Immature natural killer cell (primary cell): ENCODE data around the gene STUM. TPM values are rescaled to one million over a fixed set of nuclear protein-coding genes. Genes with fewer than 3 reads are reported as not detected.
"Not testable (repeated sequence)": the region's sequence is repeated elsewhere in the genome, so short reads cannot be mapped to it uniquely, and the experiment has no call there.

Experiments
- DNase-seq, 3 donors: peaks; one replicate each; pipeline ENCODE4 v3.0.0; 2022; ENCODE audit warnings: mixed read lengths in 1 of 3
- H3K27ac Mint-ChIP-seq, 6 donors: one replicate each; pipeline ENCODE4 v1.8.0; 2020; ENCODE audit warnings: mixed read lengths in 6 of 6, mild to moderate bottlenecking in 5 of 6, inconsistent platforms in 4 of 6, moderate library complexity in 3 of 6
- H3K27me3 Mint-ChIP-seq, 3 donors: one replicate each; pipeline ENCODE4 v1.8.0; 2020 to 2021; ENCODE audit warnings: low read depth in 3 of 3, mild to moderate bottlenecking in 3 of 3, mixed read lengths in 3 of 3, moderate library complexity in 3 of 3, inconsistent platforms in 1 of 3
- H3K36me3 Mint-ChIP-seq, 3 donors: one replicate each; pipeline ENCODE4 v1.8.0; 2020; ENCODE audit warnings: mixed read lengths in 3 of 3, inconsistent platforms in 2 of 3, mild to moderate bottlenecking in 2 of 3
- H3K4me1 Mint-ChIP-seq, 2 donors: one replicate each; pipeline ENCODE4 v1.8.0; 2020; ENCODE audit warnings: inconsistent platforms in 2 of 2, mild to moderate bottlenecking in 2 of 2, mixed read lengths in 2 of 2, moderate library complexity in 1 of 2
- H3K4me3 Mint-ChIP-seq, 5 donors: one replicate each; pipeline ENCODE4 v1.8.0; 2020; ENCODE audit warnings: mild to moderate bottlenecking in 5 of 5, mixed read lengths in 5 of 5, inconsistent platforms in 3 of 5, moderate library complexity in 3 of 5
- H3K9me3 Mint-ChIP-seq, 6 donors: one replicate each; pipeline ENCODE4 v1.8.0; 2020; ENCODE audit warnings: mild to moderate bottlenecking in 6 of 6, mixed read lengths in 6 of 6, inconsistent platforms in 4 of 6, moderate library complexity in 3 of 6
- polyA plus RNA-seq, 3 donors: library from polyadenylated mRNA; unstranded; fragments of 300-500 nt; fragmentation: Illumina TruSeq; gene quantifications; one replicate each; pipeline ENCODE4 v1.2.3, GENCODE V29; 2021

The STUM gene
- polyA plus RNA-seq, 3 donors from 2014 or later: not detected

- H3K9me3 Mint-ChIP-seq, H3K4me1 Mint-ChIP-seq, H3K27me3 Mint-ChIP-seq, DNase-seq, H3K27ac Mint-ChIP-seq, H3K4me3 Mint-ChIP-seq, H3K36me3 Mint-ChIP-seq: not testable (repeated sequence)
Measured at GRCh38 chr1:226611980-226612379, 63.4 kb downstream of the STUM start.

DNA sequence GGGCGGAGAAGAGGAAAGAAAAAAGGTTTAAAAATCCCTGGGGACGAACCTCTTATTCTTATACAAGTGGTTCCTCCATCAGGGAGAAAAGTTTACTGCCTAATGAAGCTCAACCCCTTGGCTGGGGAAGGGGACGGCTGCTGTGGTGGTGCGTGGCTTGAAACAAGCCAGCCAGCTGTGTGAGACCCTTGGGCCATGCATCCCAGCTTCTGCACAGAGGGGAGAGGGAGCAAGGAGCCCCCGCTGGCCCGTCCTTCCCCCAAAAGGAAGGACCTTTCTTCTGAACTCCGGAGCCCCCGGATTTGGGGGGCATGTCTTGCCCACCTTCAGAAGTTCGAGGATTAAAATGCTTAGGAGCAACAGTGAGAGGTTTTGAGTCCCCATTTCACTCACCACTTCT, 67.3 kb downstream of the STUM start:
- Mint-ChIP-seq H3K27me3 (peaks cover 0 to 7% (median 2%) of the 10 kb centered on the region in 3 donors), H3K4me3 (no peak overlapping the region), H3K9me3 (peaks cover 0 to 2% (median 0%) of the 10 kb centered on the region in 6 donors), H3K36me3 (peaks cover 0 to 3% (median 0%) of the 10 kb centered on the region in 3 donors), H3K27ac (no peak overlapping the region), H3K4me1 (no peaks in the 10 kb centered on the region)
- DNase-seq: no peak

GRCh38 chr1:226616636-226617035, 68.1 kb downstream of the STUM start:
- H3K4me3 Mint-ChIP-seq: no peak overlapping the region
- peaks cover 0 to 7% (median 2%) of the 10 kb centered on the region in 3 donors for H3K27me3 Mint-ChIP-seq
- no peak for DNase-seq
- H3K4me1 Mint-ChIP-seq: no peaks in the 10 kb centered on the region
- H3K27ac Mint-ChIP-seq: peak overlapping the region in 1 of 6 donors; percentile 40
- peaks cover 0 to 2% (median 0%) of the 10 kb centered on the region in 6 donors for H3K9me3 Mint-ChIP-seq
- peaks cover 0 to 3% (median 0%) of the 10 kb centered on the region in 3 donors for H3K36me3 Mint-ChIP-seq

GRCh38 chr1:226617109-226617508, 68.5 kb downstream of the STUM start:
- DNase-seq: no peak
- Mint-ChIP-seq H3K36me3 (peaks cover 0 to 3% (median 0%) of the 10 kb centered on the region in 3 donors), H3K27ac (peak overlapping the region in 1 of 6 donors; percentile 40), H3K27me3 (peaks cover 0 to 7% (median 2%) of the 10 kb centered on the region in 3 donors), H3K9me3 (peaks cover 0 to under 1% (median 0%) of the 10 kb centered on the region in 6 donors), H3K4me3 (no peak overlapping the region), H3K4me1 (no peaks in the 10 kb centered on the region)

- H3K4me3 Mint-ChIP-seq, H3K27ac Mint-ChIP-seq, H3K9me3 Mint-ChIP-seq, H3K36me3 Mint-ChIP-seq, H3K4me1 Mint-ChIP-seq, DNase-seq, H3K27me3 Mint-ChIP-seq: not testable (repeated sequence)
Measured at GRCh38 chr1:226617719-226618118, 69.2 kb downstream of the STUM start.

- H3K9me3 Mint-ChIP-seq: no peaks in the 10 kb centered on the region
- H3K27ac Mint-ChIP-seq: no peak overlapping the region
- H3K4me1 Mint-ChIP-seq: no peaks in the 10 kb centered on the region
- DNase-seq: no peak
- no peak overlapping the region for H3K4me3 Mint-ChIP-seq
- H3K27me3 Mint-ChIP-seq: peaks cover 2 to 7% (median 2%) of the 10 kb centered on the region in 3 donors
- H3K36me3 Mint-ChIP-seq: peaks cover 0 to 3% (median 0%) of the 10 kb centered on the region in 3 donors
Measured at GRCh38 chr1:226618380-226618779, 69.8 kb downstream of the STUM start.

- Mint-ChIP-seq H3K4me1 (no peaks in the 10 kb centered on the region), H3K9me3 (no peaks in the 10 kb centered on the region), H3K36me3 (peaks cover 0 to 3% (median 0%) of the 10 kb centered on the region in 3 donors), H3K4me3 (no peak overlapping the region), H3K27ac (no peak overlapping the region), H3K27me3 (peaks cover 2 to 7% (median 2%) of the 10 kb centered on the region in 3 donors)
- DNase-seq: no peak
Measured at GRCh38 chr1:226619031-226619430, 70.5 kb downstream of the STUM start.

DNA sequence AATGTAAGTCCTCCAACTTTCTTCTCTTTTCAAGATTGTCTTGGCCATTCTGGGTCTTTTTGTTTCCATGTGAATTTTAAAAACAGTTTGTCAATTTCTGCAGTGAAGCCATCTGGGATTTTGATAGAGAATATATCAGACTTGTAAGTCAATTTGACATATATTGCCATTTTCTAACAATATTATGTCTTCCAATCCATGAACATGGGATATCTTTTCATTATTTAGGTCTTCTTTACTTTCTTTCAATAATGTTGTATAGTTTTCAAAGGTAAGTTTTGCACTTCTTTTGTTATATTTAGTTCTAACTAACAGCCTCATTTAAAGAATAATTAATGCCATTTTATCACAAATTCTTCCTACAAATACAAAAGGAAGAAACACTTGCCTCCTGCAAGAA, 73.4 kb downstream of the STUM start:
- H3K27me3 Mint-ChIP-seq: peaks cover 0 to 18% (median 10%) of the 10 kb centered on the region in 3 donors
- H3K27ac Mint-ChIP-seq: no peak overlapping the region
- peaks cover 0 to 3% (median 0%) of the 10 kb centered on the region in 3 donors for H3K36me3 Mint-ChIP-seq
- H3K9me3 Mint-ChIP-seq: no peaks in the 10 kb centered on the region
- H3K4me1 Mint-ChIP-seq: peaks cover 11 to 12% of the 10 kb centered on the region in 2 donors
- DNase-seq: no peak
- H3K4me3 Mint-ChIP-seq: no peak overlapping the region

- H3K27me3 Mint-ChIP-seq: peaks cover 0 to 15% (median 13%) of the 10 kb centered on the region in 3 donors
- DNase-seq: no peak
- H3K4me3 Mint-ChIP-seq: no peak overlapping the region
- H3K27ac Mint-ChIP-seq: no peak overlapping the region
- no peaks in the 10 kb centered on the region for H3K9me3 Mint-ChIP-seq
- peaks cover 12% of the 10 kb centered on the region in 2 donors for H3K4me1 Mint-ChIP-seq
- H3K36me3 Mint-ChIP-seq: no peaks in the 10 kb centered on the region
Measured at GRCh38 chr1:226624526-226624925, 76.0 kb downstream of the STUM start.

DNA sequence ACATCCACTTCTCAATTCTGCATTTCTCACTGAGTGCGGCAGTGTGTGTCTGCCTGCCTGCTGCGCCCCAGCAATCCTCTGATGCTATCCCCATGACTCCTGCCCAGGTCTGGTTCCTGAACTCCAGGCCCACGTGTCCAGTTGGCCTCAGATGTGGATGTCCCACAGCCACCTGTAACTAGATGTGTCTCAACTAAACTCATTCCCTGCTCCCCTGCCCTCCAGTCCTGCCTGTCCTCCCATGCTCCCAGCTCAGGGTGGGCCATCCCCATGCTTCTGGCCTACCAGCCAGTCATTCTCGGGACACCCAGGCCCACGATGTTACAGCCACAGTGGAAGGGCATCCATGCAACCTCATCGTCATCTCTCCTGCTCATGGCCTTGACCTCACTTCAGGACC, 76.8 kb downstream of the STUM start:
- DNase-seq: no peak
- H3K4me3 Mint-ChIP-seq: no peak overlapping the region
- peak overlapping the region in 2 of 6 donors; percentile 59 to 64 for H3K27ac Mint-ChIP-seq
- peaks cover 0 to 5% (median 0%) of the 10 kb centered on the region in 3 donors for H3K36me3 Mint-ChIP-seq
- H3K4me1 Mint-ChIP-seq: peaks cover 12% of the 10 kb centered on the region in 2 donors
- H3K27me3 Mint-ChIP-seq: peaks cover 0 to 15% (median 13%) of the 10 kb centered on the region in 3 donors
- no peaks in the 10 kb centered on the region for H3K9me3 Mint-ChIP-seq

- Mint-ChIP-seq H3K9me3 (no peaks in the 10 kb centered on the region), H3K36me3 (peaks cover 0 to 6% (median 0%) of the 10 kb centered on the region in 3 donors), H3K4me3 (peak overlapping the region; percentile 61 to 81 (median 76)), H3K27me3 (peaks cover 0 to 15% (median 13%) of the 10 kb centered on the region in 3 donors), H3K27ac (peak overlapping the region in 4 of 6 donors; percentile 48 to 60 (median 58)), H3K4me1 (peaks cover 12% of the 10 kb centered on the region in 2 donors)
- DNase-seq: no peak
Measured at GRCh38 chr1:226625832-226626576, 77.4 kb downstream of the STUM start.

DNA sequence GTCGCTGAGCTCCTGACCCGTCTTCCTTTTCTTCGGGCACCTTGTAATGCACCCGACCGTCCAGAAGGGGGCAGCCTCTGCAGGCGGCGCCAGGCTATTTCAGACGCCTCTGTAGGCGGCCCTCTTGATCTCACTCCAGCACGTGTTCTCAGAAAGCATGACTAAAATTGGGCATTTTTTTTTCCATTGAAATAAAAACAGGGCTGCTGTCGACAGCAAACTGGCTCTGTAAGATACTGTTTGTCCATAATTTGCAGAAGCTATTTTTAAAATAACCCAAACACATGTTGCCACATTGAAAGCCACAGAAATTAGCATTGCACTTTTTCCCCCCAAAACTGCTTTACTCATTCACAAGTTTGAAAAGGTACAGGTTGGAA, 78.0 kb downstream of the STUM start:
- no peaks in the 10 kb centered on the region for H3K9me3 Mint-ChIP-seq
- H3K27ac Mint-ChIP-seq: peak overlapping the region in 5 of 6 donors; percentile 2 to 60 (median 57)

GRCh38 chr1:226627050-226627755, 78.6 kb downstream of the STUM start:
- DNase-seq: no peak
- Mint-ChIP-seq H3K27me3 (peaks cover 0 to 15% (median 13%) of the 10 kb centered on the region in 3 donors), H3K4me1 (peaks cover 12% of the 10 kb centered on the region in 2 donors), H3K4me3 (peak overlapping the region in 1 of 5 donors; percentile 81), H3K27ac (peak overlapping the region in 2 of 6 donors; percentile 2 to 57), H3K36me3 (peaks cover 0 to 15% (median 0%) of the 10 kb centered on the region in 3 donors), H3K9me3 (no peaks in the 10 kb centered on the region)

More for the DNA sequence above, 78.0 kb downstream of the STUM start:
- peaks cover 12% of the 10 kb centered on the region in 2 donors for H3K4me1 Mint-ChIP-seq
- H3K4me3 Mint-ChIP-seq: peak overlapping the region; percentile 61 to 81 (median 76)
- peaks cover 0 to 15% (median 13%) of the 10 kb centered on the region in 3 donors for H3K27me3 Mint-ChIP-seq
- H3K36me3 Mint-ChIP-seq: peaks cover 0 to 10% (median 0%) of the 10 kb centered on the region in 3 donors
- peak; percentile 69 to 74 (median 73) for DNase-seq
